Epithelial cell of umbilical artery (primary cell): ENCODE data around the gene CREG1. TPM values are rescaled to one million over a fixed set of nuclear protein-coding genes. Genes with fewer than 3 reads are reported as not detected.

Source experiments
- total RNA-seq: library from RNA; depleted of rRNA; stranded (reverse); fragments of >200 nt; gene quantifications from 2 replicates; pipeline ENCODE4 v1.2.3, GENCODE V29; 2014

Gene CREG1
- 11.0 and 16.9 TPM in 2 replicates for total RNA-seq

GRCh38 chr1:167553136-167554027 is at the start of gene CREG1:
TSS of gene CREG1 (minus strand) at chr1:167553762.

GRCh38 chr1:167518331-167518700 is 35.2 kb downstream of the CREG1 start, which contains the start of gene CD247:
TSS of gene CD247 (minus strand) at chr1:167518529. CDS start at chr1:167518465, 64 bp downstream.

Other genes starting within 250 kb of the CREG1 start
- gene CD247, start 35.2 kb downstream of the CREG1 start, total RNA-seq = not detected in 2 replicates
- under 0.01 and 0.15 TPM in 2 replicates for gene RCSD1, start 76.5 kb upstream of the CREG1 start, total RNA-seq
- 91.6 and 115 TPM in 2 replicates for gene MPZL1, start 168.2 kb upstream of the CREG1 start, total RNA-seq